Cortex of kidney (tissue), 1 donor: ENCODE measurements around the gene GCSAML.
"Not testable (repeated sequence)": the region's sequence is repeated elsewhere in the genome, so short reads cannot be mapped to it uniquely, and the experiment has no call there.

Experiments used
- DNase-seq: peaks from one replicate; lab custom pipeline; 2025; lab: John Stamatoyannopoulos, UW

Gene GCSAML

GRCh38 chr1:247548769-247549182 lies at the start of gene GCSAML:
GCSAML (plus strand) TSS chr1:247549134; CDS start chr1:247549192, 58 bp downstream.
- no peak for DNase-seq

GRCh38 chr1:247500865-247501264 lies 48.1 kb upstream of the GCSAML start:
- DNase-seq, result no peak

DNA sequence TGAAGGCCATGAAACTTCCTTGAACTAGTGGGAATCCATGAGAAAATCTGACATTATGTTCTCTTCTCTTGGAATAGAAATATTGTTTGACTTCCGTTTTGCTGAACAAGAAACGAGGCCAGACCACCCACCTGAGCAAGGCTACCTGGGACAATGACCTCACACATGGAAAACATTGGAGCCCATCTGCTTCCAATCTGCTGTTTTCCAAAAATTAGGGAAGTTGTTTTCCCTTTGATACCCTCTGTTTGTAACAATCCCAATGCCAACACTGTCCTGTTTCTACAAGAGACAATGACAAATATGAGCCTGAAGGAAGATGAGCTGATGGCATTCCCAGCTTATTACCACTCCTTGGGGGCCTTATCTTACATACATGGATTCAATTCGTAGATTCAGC lies 42.1 kb upstream of the GCSAML start:
- DNase-seq, result no peak

- no peak for DNase-seq
These were observed 30.9 kb upstream of the GCSAML start for GRCh38 chr1:247517795-247518612.

GRCh38 chr1:247518613-247518891 lies 30.4 kb upstream of the GCSAML start:
- DNase-seq, result no peak

- not testable (repeated sequence) for DNase-seq
These were observed 27.0 kb upstream of the GCSAML start for GRCh38 chr1:247521886-247522285.

DNA sequence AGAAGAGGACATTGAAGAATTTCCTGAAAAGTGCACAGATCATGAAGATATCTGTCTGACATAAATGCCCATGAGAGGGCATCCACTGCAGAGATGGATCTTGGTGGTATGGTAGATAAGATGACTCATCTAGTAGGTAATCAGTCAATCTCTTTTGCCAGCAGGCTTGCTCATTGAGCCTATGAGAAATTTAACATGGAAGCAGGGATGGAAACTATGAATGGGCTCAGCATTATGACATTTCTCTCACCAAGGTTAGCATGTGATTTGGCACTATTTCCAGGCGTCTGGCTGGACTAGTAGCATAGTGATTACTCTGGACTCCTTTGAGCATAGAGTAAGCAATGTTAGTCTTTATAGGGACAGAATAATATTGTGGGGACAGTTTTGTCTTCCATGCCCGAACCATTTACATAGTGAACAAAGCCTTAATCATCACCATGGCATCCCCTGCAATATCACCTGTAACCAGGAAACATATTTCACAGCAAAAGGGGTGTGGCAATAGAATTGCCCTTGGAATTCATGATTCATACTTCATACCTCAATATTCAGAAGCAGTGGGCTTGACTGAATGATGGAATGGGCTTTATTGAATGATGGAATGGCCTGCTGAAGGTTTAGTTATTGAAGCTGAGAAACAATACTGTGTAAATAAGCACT lies 20.0 kb upstream of the GCSAML start:
- no peak for DNase-seq

DNA sequence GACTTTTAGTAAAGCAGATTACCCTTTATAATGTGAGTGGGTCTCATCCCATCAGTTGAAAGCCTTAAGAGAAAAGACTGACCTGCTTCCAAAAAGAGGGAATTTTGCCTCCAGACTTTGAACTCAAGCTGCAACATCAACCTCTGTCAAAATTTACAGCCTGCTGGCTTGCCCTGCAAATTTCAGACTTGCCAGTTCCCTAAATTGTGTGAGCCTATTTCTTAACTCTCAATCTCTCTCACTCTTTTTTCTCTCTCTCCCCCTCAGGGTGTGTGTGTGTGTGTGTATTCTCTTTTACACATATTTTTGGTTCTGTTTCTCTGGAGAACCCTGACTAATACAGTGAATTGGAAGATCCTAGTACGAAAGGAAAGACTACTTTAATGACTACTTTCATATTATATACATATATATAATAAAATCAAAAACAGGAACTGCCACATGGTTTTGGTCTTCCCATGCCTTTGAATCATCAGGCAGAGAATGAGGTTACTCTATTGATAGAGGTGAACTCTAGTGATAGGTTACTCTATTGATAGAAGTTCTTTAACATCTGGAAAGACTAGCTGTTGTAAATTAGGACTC lies 19.1 kb upstream of the GCSAML start:
- DNase-seq, result no peak

- no peak for DNase-seq
These were observed 18.1 kb upstream of the GCSAML start for GRCh38 chr1:247530785-247531184.

- no peak for DNase-seq
These were observed 17.0 kb upstream of the GCSAML start for GRCh38 chr1:247531937-247532336.

DNA sequence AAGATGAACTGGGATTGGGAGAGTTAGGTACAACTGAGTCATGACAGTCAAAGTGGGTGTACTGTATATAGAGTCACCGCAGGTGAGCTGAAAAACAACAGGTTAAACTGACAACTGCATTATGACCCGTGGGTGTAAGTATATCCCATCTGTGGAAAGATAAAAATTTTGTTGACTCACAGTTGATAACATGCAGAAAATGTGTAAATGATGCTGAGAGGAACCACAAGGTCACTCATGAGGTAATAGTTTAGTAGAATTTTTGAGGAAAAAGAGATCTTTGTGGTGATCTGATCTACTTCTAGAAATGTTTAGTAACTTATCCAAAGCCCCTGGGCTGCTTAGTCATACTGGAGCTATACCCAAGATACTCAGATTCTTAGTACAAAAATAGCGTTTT lies 13.5 kb upstream of the GCSAML start:
- no peak for DNase-seq

DNA sequence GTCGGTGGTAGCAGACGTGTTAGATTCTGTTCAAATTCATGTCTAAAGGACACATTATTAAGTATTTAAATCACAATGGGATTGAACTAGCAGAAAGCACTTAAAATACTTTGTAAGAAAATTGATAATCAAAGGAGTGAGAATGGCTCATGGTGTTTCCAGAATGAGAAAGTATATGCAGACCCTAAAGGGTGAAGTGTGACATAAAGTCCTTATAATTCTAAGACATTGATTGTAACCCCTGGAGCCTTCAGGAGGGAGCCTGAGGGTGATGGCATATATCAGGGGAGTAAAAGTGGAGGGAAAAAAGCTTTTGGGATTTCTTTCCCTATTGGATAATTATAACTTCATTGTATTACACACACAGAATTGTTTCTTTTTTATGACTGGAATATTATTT lies 12.6 kb upstream of the GCSAML start, which contains the start of gene OR2C3:
Gene OR2C3 (minus strand): TSS at position 101 of the 400 bp plus-strand sequence. CDS start 3,929 bp downstream, outside the sequence.
- no peak for DNase-seq

DNA sequence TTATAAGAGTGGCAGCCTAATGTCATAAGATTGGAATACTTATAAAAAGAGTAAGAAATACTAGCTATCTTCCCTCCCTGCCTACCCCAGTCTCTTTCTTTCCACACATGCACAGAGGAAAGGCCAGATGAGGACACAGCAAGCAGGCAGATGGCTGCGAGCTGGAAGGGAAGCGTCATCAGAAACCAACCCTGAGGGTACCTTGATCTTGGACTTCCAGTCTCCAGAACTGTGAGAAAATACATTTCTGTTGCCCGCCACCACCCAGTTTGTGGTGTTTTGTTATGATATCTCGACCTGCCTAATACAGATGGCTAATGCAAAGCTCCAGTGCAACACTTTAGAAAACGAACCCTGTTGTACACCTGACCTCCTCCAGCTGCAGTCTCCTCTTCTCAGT lies 10.4 kb upstream of the GCSAML start:
- no peak for DNase-seq

DNA sequence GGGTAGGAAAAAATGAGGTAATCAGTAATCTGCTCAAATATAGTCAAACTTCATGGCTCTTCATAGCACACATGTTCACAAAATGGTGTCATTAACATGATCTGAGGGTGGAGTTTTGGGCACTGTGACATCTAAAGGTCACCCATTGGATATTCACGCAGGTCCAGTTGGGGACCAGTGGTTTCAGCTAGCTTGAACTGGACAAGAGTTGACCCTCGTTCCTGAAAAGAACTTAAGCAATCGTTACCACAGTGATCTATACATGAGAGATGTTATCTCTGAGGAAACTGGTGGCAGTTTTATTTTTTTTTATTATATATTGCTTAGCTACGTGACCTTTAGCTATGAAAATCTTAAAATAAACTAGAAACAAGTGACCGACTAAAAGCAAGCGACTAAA lies 9.7 kb upstream of the GCSAML start:
- no peak for DNase-seq

- DNase-seq, result no peak
These were observed 8.4 kb upstream of the GCSAML start for GRCh38 chr1:247540581-247540980.

DNA sequence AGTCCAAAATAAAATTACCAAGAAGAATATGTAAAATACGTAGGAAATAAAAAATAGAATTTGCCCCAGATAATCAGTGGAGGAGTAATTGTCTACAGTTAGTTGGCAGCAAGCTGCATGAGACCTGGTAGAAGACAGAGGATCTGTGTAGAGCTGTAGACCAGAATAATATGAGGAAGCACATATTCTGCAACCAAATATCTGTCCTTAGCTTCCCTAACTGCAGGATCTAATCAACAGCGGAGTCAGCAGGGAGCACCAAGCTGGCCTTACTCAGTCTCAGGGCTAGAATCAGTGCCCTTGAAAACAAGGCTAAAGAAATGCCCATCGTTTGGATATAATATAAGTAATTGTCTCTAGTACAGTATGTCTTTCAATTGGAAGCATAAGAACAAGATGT lies 6.1 kb upstream of the GCSAML start:
- DNase-seq, result no peak

GRCh38 chr1:247548092-247548491 lies 842 bp upstream of the GCSAML start:
- DNase-seq, result no peak

GRCh38 chr1:247551721-247552120 lies 2.8 kb downstream of the GCSAML start:
- DNase-seq, result no peak

DNA sequence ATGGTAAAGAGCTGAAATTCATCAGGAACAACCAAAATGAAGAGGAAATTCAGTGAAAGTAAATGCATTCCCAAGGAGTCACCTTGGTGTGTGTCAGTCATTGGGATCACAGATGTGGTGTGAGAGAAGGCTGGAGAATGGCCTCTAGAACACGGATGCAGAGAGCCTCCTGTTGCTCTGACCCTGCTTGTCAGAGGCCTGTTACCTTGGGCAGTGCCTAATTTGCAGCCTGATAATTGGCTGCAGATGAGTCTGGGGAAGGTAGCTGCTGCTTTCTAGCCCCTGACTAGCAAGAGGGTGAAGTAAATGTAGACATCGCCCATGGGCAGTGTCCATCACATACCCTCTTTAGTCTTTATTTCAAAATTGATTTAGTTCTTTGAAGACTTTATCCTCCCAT lies 3.3 kb downstream of the GCSAML start:
- DNase-seq, result no peak

- no peak for DNase-seq
These were observed 9.2 kb downstream of the GCSAML start for GRCh38 chr1:247557926-247558674.

GRCh38 chr1:247561711-247562110 lies 12.8 kb downstream of the GCSAML start:
- no peak for DNase-seq

DNA sequence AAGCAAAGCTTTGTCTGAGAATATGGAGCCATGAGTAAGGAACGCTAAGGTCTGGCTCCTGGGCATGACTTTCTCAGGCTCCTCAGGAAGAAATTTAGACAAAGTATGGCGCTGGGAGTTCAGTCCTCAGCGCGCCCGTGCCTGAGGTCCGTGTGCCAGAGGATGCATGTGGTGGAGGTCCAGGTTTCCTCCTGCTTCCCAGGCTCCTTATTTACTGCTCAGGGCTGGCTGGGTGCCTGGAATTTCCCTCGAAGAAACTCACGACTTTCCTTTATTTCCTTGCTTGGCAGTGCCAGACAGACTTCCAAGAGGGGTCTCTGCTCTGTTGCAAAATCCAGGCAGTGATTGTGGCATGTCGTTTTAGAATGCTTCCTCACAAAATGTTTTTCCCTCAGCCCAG lies 13.3 kb downstream of the GCSAML start:
- no peak for DNase-seq

GRCh38 chr1:247574236-247574635 lies 25.3 kb downstream of the GCSAML start:
- DNase-seq, result no peak
